ENCODE results near the gene LIPF. TPM values are rescaled to one million over a fixed set of nuclear protein-coding genes. Genes with fewer than 3 reads are reported as not detected.

LIPF gene
- total RNA-seq: not detected in 2 replicates

DNA sequence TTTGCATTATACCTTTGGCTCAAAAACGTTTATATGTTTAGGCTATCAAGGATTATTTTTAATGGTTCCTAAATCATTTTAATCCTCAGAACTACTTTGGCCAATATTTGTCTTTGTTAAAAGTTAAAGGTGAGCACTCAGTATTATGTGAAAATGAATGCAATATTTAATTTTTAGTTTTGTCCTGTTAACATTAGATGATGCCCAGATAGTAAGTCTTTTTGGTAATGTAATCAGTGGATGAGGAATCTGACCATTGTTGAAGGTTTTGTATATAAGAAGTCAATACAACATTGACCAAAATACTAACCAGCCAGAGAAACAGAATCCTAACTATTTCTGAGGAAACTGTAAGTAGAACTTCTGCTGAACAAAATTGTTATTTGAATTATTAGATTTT lies at the start of gene LIPF:
LIPF (plus strand) TSS at position 301 of the 400 bp plus-strand sequence. CDS start 2,856 bp downstream, outside the sequence.

DNA sequence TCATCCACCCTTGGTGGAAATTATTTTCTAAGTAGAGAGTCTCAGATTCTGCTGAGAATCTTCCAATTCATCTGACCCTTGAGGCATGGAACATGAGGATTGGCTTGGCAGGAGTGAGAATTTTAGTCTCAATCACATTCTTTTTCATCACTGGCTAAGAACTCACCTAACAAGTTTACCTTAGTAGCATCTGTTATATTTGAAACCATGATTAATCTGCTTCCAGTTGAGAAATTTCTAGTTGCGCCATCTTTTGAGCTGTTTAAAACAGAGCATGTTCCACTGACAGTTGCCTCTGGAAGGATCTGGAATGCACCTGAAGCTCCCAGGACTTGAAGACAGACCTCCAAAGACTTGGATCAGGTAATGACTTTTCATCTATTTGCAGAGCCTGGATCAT lies 41.7 kb downstream of the LIPF start, which contains the start of gene LIPK:
LIPK (plus strand) TSS at position 292 of the 400 bp plus-strand sequence. CDS start 18,295 bp downstream, outside the sequence.

Other genes with a start within 250 kb of the LIPF start
- gene RNLS, start 81.1 kb upstream of the LIPF start, total RNA-seq: 9.6 and 16.6 TPM in 2 replicates
- not detected in 2 replicates for gene LIPJ, start 77.7 kb upstream of the LIPF start, total RNA-seq
- gene LIPK, start 41.8 kb downstream of the LIPF start, total RNA-seq: 0.43 and 0.48 TPM in 2 replicates
- not detected in 2 replicates for gene LIPN, start 95.6 kb downstream of the LIPF start, total RNA-seq
- gene LIPM, start 138.3 kb downstream of the LIPF start, total RNA-seq: not detected in 2 replicates
- 9.2 and 10.1 TPM in 2 replicates for gene ANKRD22, start 187.4 kb downstream of the LIPF start, total RNA-seq
- 3.0 and 3.9 TPM in 2 replicates for gene STAMBPL1, start 215.8 kb downstream of the LIPF start, total RNA-seq

Data from tracheal epithelial cell (primary cell).